Measurements from ENCODE around the gene DDX10.

DDX10 gene

GRCh38 chr11:108959105-108959761, 294.4 kb downstream of the DDX10 start:
- DNase-seq, result no peak

GRCh38 chr11:108959874-108960273, 295.0 kb downstream of the DDX10 start:
- no peak for DNase-seq

GRCh38 chr11:108960501-108960900, 295.6 kb downstream of the DDX10 start:
- DNase-seq, result no peak

- no peak for DNase-seq
Observed at GRCh38 chr11:108961095-108961494, 296.2 kb downstream of the DDX10 start.

GRCh38 chr11:108963118-108963517, 298.2 kb downstream of the DDX10 start:
- no peak for DNase-seq

- no peak for DNase-seq
Observed at GRCh38 chr11:108965306-108966001, 300.6 kb downstream of the DDX10 start.

- DNase-seq, result no peak
Observed at GRCh38 chr11:108966206-108966605, 301.3 kb downstream of the DDX10 start.

- no peak for DNase-seq
Observed at GRCh38 chr11:108966978-108967377, 302.1 kb downstream of the DDX10 start.

GRCh38 chr11:108967571-108967970, 302.7 kb downstream of the DDX10 start:
- DNase-seq, result no peak

- DNase-seq, result no peak
Observed at GRCh38 chr11:108970221-108970991, 305.5 kb downstream of the DDX10 start.

- DNase-seq, result no peak
Observed at GRCh38 chr11:108973402-108974162, 308.7 kb downstream of the DDX10 start.

GRCh38 chr11:108975026-108975425, 310.2 kb downstream of the DDX10 start:
- no peak for DNase-seq

- no peak for DNase-seq
Observed at GRCh38 chr11:108975641-108976071, 310.8 kb downstream of the DDX10 start.

- no peak for DNase-seq
Observed at GRCh38 chr11:108983636-108984420, 319.0 kb downstream of the DDX10 start.

GRCh38 chr11:108984523-108984922, 319.7 kb downstream of the DDX10 start:
- no peak for DNase-seq

- DNase-seq, result no peak
Observed at GRCh38 chr11:108985236-108985944, 320.5 kb downstream of the DDX10 start.

- DNase-seq, result no peak
Observed at GRCh38 chr11:108985945-108986279, 321.0 kb downstream of the DDX10 start.
